Activated T-helper 2 cell treated with anti-CD3 and anti-CD28 coated beads, Interferon-gamma antibody, Interleukin-2, Interleukin-4, amounts not matched to agents 10 μg/mL and 5 μg/mL and 100 μg/mL, durations not matched to agents 14 hours and 24 hours and 36 hours (primary cell): Measurements from ENCODE around the gene SF3B2. TPM values are rescaled to one million over a fixed set of nuclear protein-coding genes. Genes with fewer than 3 reads are reported as not detected.
A peak's percentile ranks its signal among the peaks of the same experiment; 100 is the strongest.

Source experiments
- DNase-seq: peaks from one replicate; pipeline ENCODE4 v3.0.0; 2021; ENCODE audit warnings: low spot score
- H3K27ac Mint-ChIP-seq: one replicate; pipeline ENCODE4 v1.8.0; 2021; ENCODE audit warnings: mixed read lengths
- H3K27me3 Mint-ChIP-seq: one replicate; pipeline ENCODE4 v1.8.0; 2021; ENCODE audit warnings: low read depth, mixed read lengths
- H3K36me3 Mint-ChIP-seq: one replicate; pipeline ENCODE4 v1.8.0; 2021; ENCODE audit warnings: low read depth, mixed read lengths
- H3K4me1 Mint-ChIP-seq: one replicate; pipeline ENCODE4 v1.8.0; 2021; ENCODE audit warnings: low read depth, mixed read lengths
- H3K4me3 Mint-ChIP-seq: one replicate; pipeline ENCODE4 v1.8.0; 2021; ENCODE audit warnings: low read depth, mild to moderate bottlenecking, moderate library complexity, mixed read lengths
- H3K9me3 Mint-ChIP-seq: one replicate; pipeline ENCODE4 v1.8.0; 2021; ENCODE audit warnings: mixed read lengths
- intact Hi-C: fragments of 100-400 bp; cut with micrococcal nuclease; formaldehyde crosslinking; loops from one replicate; pipeline ENCODE4 v1.15.1; 2023
- total RNA-seq: library from RNA; stranded (reverse); gene quantifications from 2 replicates; pipeline ENCODE4 v1.2.3, GENCODE V29; 2022

SF3B2 gene
- total RNA-seq, 1 donor from 2014 or later: 268 TPM

DNA sequence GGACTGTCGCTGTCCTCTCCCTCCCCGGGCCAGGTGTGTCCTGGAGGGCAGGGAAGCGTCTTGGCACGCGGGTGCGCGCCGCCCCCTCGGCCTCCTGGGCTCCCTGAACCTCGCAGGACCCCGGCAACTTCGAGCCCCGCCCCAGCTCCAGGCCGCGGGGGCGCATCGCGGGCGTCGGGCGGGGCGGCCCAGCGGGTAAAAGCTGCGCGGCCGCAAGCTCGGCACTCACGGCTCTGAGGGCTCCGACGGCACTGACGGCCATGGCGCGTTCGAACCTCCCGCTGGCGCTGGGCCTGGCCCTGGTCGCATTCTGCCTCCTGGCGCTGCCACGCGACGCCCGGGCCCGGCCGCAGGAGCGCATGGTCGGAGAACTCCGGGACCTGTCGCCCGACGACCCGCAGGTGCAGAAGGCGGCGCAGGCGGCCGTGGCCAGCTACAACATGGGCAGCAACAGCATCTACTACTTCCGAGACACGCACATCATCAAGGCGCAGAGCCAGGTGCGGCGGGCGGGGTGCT lies 40.3 kb upstream of the SF3B2 start, which contains the start of gene CST6:
Gene CST6 (plus strand): TSS at position 224 of the 519 bp plus-strand sequence. CDS start 37 bp downstream, at position 261.
- intact Hi-C loops: no loop called here
- no peaks in the 10 kb centered on the region for H3K36me3 Mint-ChIP-seq
- no peaks in the 10 kb centered on the region for H3K9me3 Mint-ChIP-seq
- no peak within 1 kb of the TSS for H3K27ac Mint-ChIP-seq
- no peak for DNase-seq
- H3K4me1 Mint-ChIP-seq: no peaks in the 10 kb centered on the region
- H3K27me3 Mint-ChIP-seq: peaks cover 19% of the 10 kb centered on the region
- H3K4me3 Mint-ChIP-seq: no peak within 1 kb of the TSS

DNA sequence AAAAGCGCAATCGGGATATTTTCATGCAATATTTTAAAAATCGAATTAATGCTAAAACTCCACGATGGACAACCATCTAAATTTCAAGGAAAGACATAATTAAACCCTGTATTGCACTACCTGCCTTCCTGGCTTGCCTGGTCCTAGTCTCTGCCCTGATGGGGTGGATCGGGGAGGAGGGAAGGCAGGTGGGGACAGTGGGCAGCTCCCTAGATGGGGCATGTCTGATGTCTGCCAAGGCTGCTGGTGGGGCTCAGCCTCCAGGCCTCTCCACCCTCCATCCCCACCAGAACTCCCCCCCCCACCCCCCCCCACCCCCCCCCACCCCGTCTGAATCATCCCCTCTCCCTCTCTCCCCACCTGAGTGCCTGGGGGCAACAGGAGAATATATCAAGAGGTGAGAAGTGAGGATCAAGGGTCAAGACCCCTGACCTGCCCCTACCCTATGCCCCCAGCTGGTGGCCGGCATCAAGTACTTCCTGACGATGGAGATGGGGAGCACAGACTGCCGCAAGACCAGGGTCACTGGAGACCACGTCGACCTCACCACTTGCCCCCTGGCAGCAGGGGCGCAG lies 39.7 kb upstream of the SF3B2 start:
- peaks cover under 1% of the 10 kb centered on the region for H3K4me1 Mint-ChIP-seq
- no peaks in the 10 kb centered on the region for H3K9me3 Mint-ChIP-seq
- H3K4me3 Mint-ChIP-seq: no peak overlapping the region
- H3K27me3 Mint-ChIP-seq: peaks cover 19% of the 10 kb centered on the region
- H3K27ac Mint-ChIP-seq: no peak overlapping the region
- no peaks in the 10 kb centered on the region for H3K36me3 Mint-ChIP-seq
- intact Hi-C loops: no loop called here
- no peak for DNase-seq

GRCh38 chr11:66012946-66013761 lies 39.0 kb upstream of the SF3B2 start:
- H3K4me3 Mint-ChIP-seq: no peak overlapping the region

GRCh38 chr11:66013762-66014100 lies 38.4 kb upstream of the SF3B2 start:
- no peak for DNase-seq
- no peaks in the 10 kb centered on the region for H3K9me3 Mint-ChIP-seq
- H3K36me3 Mint-ChIP-seq: no peaks in the 10 kb centered on the region
- H3K4me1 Mint-ChIP-seq: peaks cover 3% of the 10 kb centered on the region
- peaks cover 19% of the 10 kb centered on the region for H3K27me3 Mint-ChIP-seq
- intact Hi-C loops: no loop called here
- H3K27ac Mint-ChIP-seq: no peak overlapping the region
- H3K4me3 Mint-ChIP-seq: no peak overlapping the region

More at GRCh38 chr11:66012946-66013761, 39.0 kb upstream of the SF3B2 start:
- Mint-ChIP-seq H3K27ac (no peak overlapping the region), H3K9me3 (no peaks in the 10 kb centered on the region), H3K27me3 (peaks cover 19% of the 10 kb centered on the region), H3K36me3 (no peaks in the 10 kb centered on the region), H3K4me1 (peaks cover 3% of the 10 kb centered on the region)
- intact Hi-C loops: no loop called here
- no peak for DNase-seq

- Mint-ChIP-seq H3K4me1 (peaks cover 3% of the 10 kb centered on the region), H3K9me3 (no peaks in the 10 kb centered on the region), H3K4me3 (no peak overlapping the region), H3K27ac (no peak overlapping the region), H3K27me3 (peaks cover 19% of the 10 kb centered on the region), H3K36me3 (no peaks in the 10 kb centered on the region)
- DNase-seq: no peak
- intact Hi-C loops: no loop called here
Observed at GRCh38 chr11:66014804-66015453, 37.2 kb upstream of the SF3B2 start.

- intact Hi-C loops: no loop called here
- Mint-ChIP-seq H3K4me1 (peaks cover 4% of the 10 kb centered on the region), H3K4me3 (no peak overlapping the region), H3K9me3 (no peaks in the 10 kb centered on the region), H3K27me3 (peaks cover 16% of the 10 kb centered on the region), H3K27ac (no peak overlapping the region), H3K36me3 (no peaks in the 10 kb centered on the region)
- DNase-seq: no peak
Observed at GRCh38 chr11:66015454-66015881, 36.7 kb upstream of the SF3B2 start.

- Mint-ChIP-seq H3K27me3 (peaks cover 14% of the 10 kb centered on the region), H3K27ac (no peak overlapping the region), H3K9me3 (no peaks in the 10 kb centered on the region), H3K4me3 (no peak overlapping the region), H3K4me1 (peaks cover 9% of the 10 kb centered on the region), H3K36me3 (no peaks in the 10 kb centered on the region)
- intact Hi-C loops: no loop called here
- DNase-seq: no peak
Observed at GRCh38 chr11:66015936-66016792, 36.0 kb upstream of the SF3B2 start.

GRCh38 chr11:66016793-66017177 lies 35.4 kb upstream of the SF3B2 start:
- Mint-ChIP-seq H3K36me3 (no peaks in the 10 kb centered on the region), H3K4me1 (peaks cover 14% of the 10 kb centered on the region), H3K27me3 (peaks cover 10% of the 10 kb centered on the region), H3K27ac (no peak overlapping the region), H3K4me3 (no peak overlapping the region), H3K9me3 (no peaks in the 10 kb centered on the region)
- intact Hi-C loops: no loop called here
- DNase-seq: no peak

DNA sequence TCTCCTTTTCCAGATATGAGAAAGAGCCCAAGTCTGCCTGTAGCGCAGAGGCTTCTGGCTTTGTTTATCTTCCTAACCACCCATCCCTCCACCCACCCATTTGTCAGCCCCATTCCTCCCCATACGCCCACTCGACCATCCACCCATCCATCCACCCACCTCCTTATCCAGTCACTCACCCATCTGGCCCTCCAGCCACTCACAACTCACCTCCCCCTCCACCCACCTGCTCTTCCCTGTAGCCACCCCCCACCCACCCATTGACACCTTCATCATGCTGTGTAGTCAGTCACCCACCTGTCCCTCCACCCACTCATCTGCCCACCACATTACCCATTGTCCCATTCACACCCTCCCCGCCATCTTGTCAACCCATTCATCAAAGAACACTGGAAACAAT lies 34.8 kb upstream of the SF3B2 start:
- no peak overlapping the region for H3K27ac Mint-ChIP-seq

DNA sequence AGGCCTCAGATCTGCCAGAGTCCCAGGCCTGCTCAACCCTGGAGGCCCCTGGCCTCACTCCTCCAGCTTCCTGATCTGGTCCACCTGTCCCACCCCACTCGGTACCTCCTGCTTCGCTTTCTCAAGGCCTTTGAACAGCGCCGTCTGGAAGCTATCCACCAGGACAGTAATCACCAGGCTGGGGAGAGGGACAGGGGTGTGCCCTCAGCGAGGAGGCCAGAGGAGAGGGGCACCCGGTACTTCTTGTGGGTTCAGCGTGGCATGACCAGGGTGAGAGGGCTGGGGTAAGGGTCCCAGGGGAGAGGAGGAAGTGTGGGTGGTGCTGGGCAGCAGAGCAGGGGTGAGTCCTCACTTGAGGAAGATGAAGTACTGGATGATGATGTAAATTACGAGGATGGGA lies 32.0 kb upstream of the SF3B2 start:
- Mint-ChIP-seq H3K4me3 (no peak overlapping the region), H3K27ac (no peak overlapping the region), H3K36me3 (no peaks in the 10 kb centered on the region), H3K9me3 (no peaks in the 10 kb centered on the region), H3K4me1 (peaks cover 18% of the 10 kb centered on the region), H3K27me3 (peaks cover 7% of the 10 kb centered on the region)
- intact Hi-C loops: no loop called here
- no peak for DNase-seq

More for the DNA sequence above, 34.8 kb upstream of the SF3B2 start:
- Mint-ChIP-seq H3K4me3 (no peak overlapping the region), H3K4me1 (peaks cover 14% of the 10 kb centered on the region), H3K27me3 (peaks cover 9% of the 10 kb centered on the region), H3K9me3 (no peaks in the 10 kb centered on the region), H3K36me3 (no peaks in the 10 kb centered on the region)
- intact Hi-C loops: no loop called here
- no peak for DNase-seq

- H3K27me3 Mint-ChIP-seq: peaks cover 7% of the 10 kb centered on the region
- peaks cover 18% of the 10 kb centered on the region for H3K4me1 Mint-ChIP-seq
- H3K27ac Mint-ChIP-seq: peak overlapping the region; percentile 38
- no peak for DNase-seq
- H3K9me3 Mint-ChIP-seq: no peaks in the 10 kb centered on the region
- no peak overlapping the region for H3K4me3 Mint-ChIP-seq
- no peaks in the 10 kb centered on the region for H3K36me3 Mint-ChIP-seq
- intact Hi-C loops: no loop called here
Observed at GRCh38 chr11:66020618-66021357, 31.4 kb upstream of the SF3B2 start.
